HEK293T (cell line): ENCODE data around the gene ACOX3.
"Not testable (repeated sequence)": the region's sequence is repeated elsewhere in the genome, so short reads cannot be mapped to it uniquely, and the experiment has no call there.

Experiments used
- CTBP1 ChIP-seq: fragments of 450-650 bp; IDR thresholded peaks from 2 replicates; pipeline ENCODE4 v1.6.1; 2016; ENCODE audit warnings: borderline replicate concordance
- HDGF ChIP-seq: fragments of 450-650 bp; IDR thresholded peaks from 2 replicates; pipeline ENCODE4 v1.6.1; 2017; ENCODE audit warnings: antibody characterized with exemption, borderline replicate concordance
- L3MBTL2 ChIP-seq: fragments of 450-650 bp; conservative IDR thresholded peaks from 2 replicates; pipeline ENCODE4 v1.6.1; 2016; ENCODE audit warnings: mild to moderate bottlenecking
- SP1 ChIP-seq: fragments of 450-650 bp; IDR thresholded peaks from 2 replicates; pipeline ENCODE4 v1.6.1; 2017
- TARDBP ChIP-seq: fragments of 450-650 bp; IDR thresholded peaks from 2 replicates; pipeline ENCODE4 v1.6.1; 2016
- ZNF384 ChIP-seq: fragments of 450-650 bp; IDR thresholded peaks from 2 replicates; pipeline ENCODE4 v1.6.1; 2016

GRCh38 chr4:8406887-8407286 is 33.6 kb downstream of the ACOX3 start:
- TF ChIP-seq TARDBP, SP1, CTBP1, HDGF, ZNF384, L3MBTL2: not testable (repeated sequence)
